NT2/D1 (cell line): ENCODE measurements around the gene SMOC2.

Experiments used
- DNase-seq: peaks from one replicate; pipeline ENCODE4 v3.0.0-alpha.2; 2011; ENCODE audit warnings: low read depth, low spot score
- H3K27me3 ChIP-seq: 2 replicates; pipeline ENCODE4 v1.6.0; 2011; ENCODE audit warnings: mild to moderate bottlenecking; ENCODE audit not compliant: insufficient read length, insufficient read depth
- H3K36me3 ChIP-seq: 2 replicates; pipeline ENCODE4 v1.6.1; 2011; ENCODE audit warnings: mild to moderate bottlenecking, low read length, mixed read lengths; ENCODE audit not compliant: insufficient read depth, insufficient read length
- H3K4me1 ChIP-seq: 2 replicates; pipeline ENCODE4 v1.5.1; 2011; ENCODE audit not compliant: insufficient read depth, insufficient read length
- H3K4me3 ChIP-seq: 2 replicates; pipeline ENCODE4 v1.5.1; 2011; ENCODE audit warnings: low read depth; ENCODE audit not compliant: insufficient read length
- H3K9ac ChIP-seq: 2 replicates; pipeline ENCODE4 v1.6.0; 2011; ENCODE audit warnings: low read depth; ENCODE audit not compliant: insufficient read length
- H3K9me3 ChIP-seq: 2 replicates; pipeline ENCODE4 v1.5.1; 2011; ENCODE audit warnings: mild to moderate bottlenecking, low read length; ENCODE audit not compliant: insufficient read depth
- SUZ12 ChIP-seq: IDR thresholded peaks from 2 replicates; pipeline ENCODE4 v1.6.1; 2011; ENCODE audit not compliant: insufficient read length, insufficient read depth; ENCODE audit errors: extremely low read depth
- YY1 ChIP-seq: IDR thresholded peaks from 2 replicates; pipeline ENCODE4 v1.6.1; 2011; ENCODE audit not compliant: insufficient read length, insufficient read depth
- ZNF274 ChIP-seq: IDR thresholded peaks from 2 replicates; pipeline ENCODE4 v1.6.1; 2011; ENCODE audit warnings: mild to moderate bottlenecking, low read depth, low read length

The SMOC2 gene

GRCh38 chr6:168545428-168545827, 104.4 kb downstream of the SMOC2 start:
- Histone ChIP-seq H3K4me3 (no peak overlapping the region), H3K4me1 (peaks cover 3% of the 10 kb centered on the region)
- TF ChIP-seq YY1 (no peak), SUZ12 (no peak), ZNF274 (no peak)

DNA sequence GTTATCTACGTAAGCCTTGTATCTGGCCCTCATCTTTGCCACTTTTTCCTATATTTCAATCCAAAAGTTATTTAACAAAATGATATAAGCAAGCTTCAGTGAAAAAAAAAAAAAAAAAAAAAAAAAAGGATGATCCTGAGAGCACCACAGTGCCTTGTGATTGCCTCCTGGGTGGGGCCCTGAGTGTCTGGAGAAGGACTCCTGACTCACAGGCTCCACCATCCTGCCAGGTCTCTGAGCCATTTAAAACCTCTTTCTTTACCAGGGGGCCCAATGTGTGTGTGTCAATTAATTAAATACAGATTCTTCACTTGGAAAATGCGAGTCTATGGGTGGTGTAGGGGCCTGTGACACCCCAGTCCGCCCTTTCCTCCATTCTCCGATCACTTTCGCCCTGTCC, 105.2 kb downstream of the SMOC2 start:
- no peak overlapping the region for H3K4me3 ChIP-seq
- no peak for DNase-seq

More at GRCh38 chr6:168545428-168545827, 104.4 kb downstream of the SMOC2 start:
- no peak for DNase-seq
- no peaks in the 10 kb centered on the region for H3K9me3 ChIP-seq
- no peaks in the 10 kb centered on the region for H3K36me3 ChIP-seq
- H3K27me3 ChIP-seq = no peaks in the 10 kb centered on the region
- no peak overlapping the region for H3K9ac ChIP-seq

DNA sequence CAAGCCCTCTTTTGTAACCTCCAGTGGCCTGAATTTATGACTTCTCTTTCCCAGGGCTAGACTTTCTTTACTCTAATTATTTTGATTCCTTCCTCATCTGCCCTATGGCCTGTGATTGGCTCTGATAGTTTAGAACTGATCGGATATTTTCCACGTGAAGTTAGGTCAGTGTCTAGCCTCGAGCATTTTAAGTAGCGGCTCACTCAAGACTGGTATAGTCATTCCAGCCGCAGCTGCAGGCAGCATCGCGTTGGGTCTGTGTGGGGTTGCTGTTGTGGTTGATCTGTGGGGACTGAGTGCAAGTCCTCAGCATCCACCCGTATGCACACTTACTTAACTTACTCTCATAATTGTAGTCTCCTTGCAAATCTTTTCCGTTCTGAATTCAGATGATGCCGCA, 105.7 kb downstream of the SMOC2 start:
- TF ChIP-seq SUZ12 (no peak), ZNF274 (no peak), YY1 (no peak)
- no peaks in the 10 kb centered on the region for H3K27me3 ChIP-seq

More for the DNA sequence above, 105.2 kb downstream of the SMOC2 start:
- no peaks in the 10 kb centered on the region for H3K36me3 ChIP-seq
- TF ChIP-seq SUZ12 (no peak), YY1 (no peak), ZNF274 (no peak)
- H3K27me3 ChIP-seq = no peaks in the 10 kb centered on the region
- no peak overlapping the region for H3K9ac ChIP-seq
- peaks cover 3% of the 10 kb centered on the region; the same call in 1 of the 2 replicates for H3K9me3 ChIP-seq
- H3K4me1 ChIP-seq = peaks cover 3% of the 10 kb centered on the region

DNA sequence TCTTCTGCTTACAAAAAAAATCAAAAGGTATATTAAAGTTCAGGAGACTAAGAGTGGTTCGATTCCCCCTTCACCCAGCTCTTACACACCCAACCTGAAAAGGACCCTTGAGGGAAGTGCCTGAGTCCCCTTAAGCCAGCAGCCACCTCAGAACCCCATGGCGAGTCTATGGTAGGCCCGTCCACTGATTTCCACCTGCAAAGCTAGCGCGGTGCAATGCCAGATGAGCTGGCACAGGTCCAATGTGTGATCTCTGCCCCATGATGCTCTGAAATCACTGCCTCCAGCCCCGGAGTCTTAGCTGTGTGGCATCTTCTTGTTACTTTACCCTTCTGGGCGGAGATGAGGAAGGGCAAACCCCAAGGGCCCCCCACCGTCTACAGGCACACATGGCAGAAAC, 109.3 kb downstream of the SMOC2 start:
- H3K9me3 ChIP-seq = peaks cover 4% of the 10 kb centered on the region; the same call in 1 of the 2 replicates
- H3K4me1 ChIP-seq = no peaks in the 10 kb centered on the region
- H3K9ac ChIP-seq = no peak overlapping the region
- TF ChIP-seq ZNF274 (no peak), YY1 (no peak), SUZ12 (no peak)
- H3K4me3 ChIP-seq = no peak overlapping the region
- no peaks in the 10 kb centered on the region for H3K36me3 ChIP-seq
- no peak for DNase-seq
- H3K27me3 ChIP-seq = no peaks in the 10 kb centered on the region

More for the DNA sequence above, 105.7 kb downstream of the SMOC2 start:
- peaks cover 4% of the 10 kb centered on the region; the same call in 1 of the 2 replicates for H3K9me3 ChIP-seq
- no peaks in the 10 kb centered on the region for H3K36me3 ChIP-seq
- H3K9ac ChIP-seq = no peak overlapping the region
- H3K4me3 ChIP-seq = no peak overlapping the region
- DNase-seq = no peak
- no peaks in the 10 kb centered on the region for H3K4me1 ChIP-seq

DNA sequence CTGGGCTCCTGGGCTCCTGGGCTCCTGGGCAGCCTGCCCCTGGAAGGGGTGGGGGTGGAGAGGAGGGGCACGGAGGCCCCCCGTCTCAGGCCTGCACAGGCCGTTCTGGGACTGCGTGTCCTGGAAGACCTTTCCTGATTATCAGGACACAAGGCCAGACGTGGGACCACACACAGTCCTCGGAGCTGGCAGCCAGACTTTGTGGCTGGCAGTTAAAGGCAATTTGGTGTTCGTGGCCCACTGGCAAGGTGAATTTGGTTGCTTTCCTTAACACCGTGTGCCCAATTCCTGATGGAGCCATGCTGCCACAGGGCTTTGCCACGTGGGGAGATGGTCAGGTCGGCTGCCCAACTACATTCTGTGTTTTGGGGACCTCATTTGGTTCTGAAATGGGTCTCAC, 113.5 kb downstream of the SMOC2 start:
- H3K4me3 ChIP-seq = no peak overlapping the region
- no peak for TF ChIP-seq SUZ12
- no peak for TF ChIP-seq YY1
- TF ChIP-seq ZNF274 = no peak
- DNase-seq = no peak
- H3K9me3 ChIP-seq = peaks cover 4% of the 10 kb centered on the region; the same call in 1 of the 2 replicates
- H3K36me3 ChIP-seq = no peaks in the 10 kb centered on the region
- H3K9ac ChIP-seq = no peak overlapping the region
- H3K4me1 ChIP-seq = no peaks in the 10 kb centered on the region
- no peaks in the 10 kb centered on the region for H3K27me3 ChIP-seq

- TF ChIP-seq ZNF274 = no peak
- no peak for TF ChIP-seq YY1
- TF ChIP-seq SUZ12 = no peak
- Histone ChIP-seq H3K9me3 (peaks cover 4% of the 10 kb centered on the region; the same call in 1 of the 2 replicates), H3K9ac (no peak overlapping the region)
These were observed 114.1 kb downstream of the SMOC2 start for GRCh38 chr6:168554898-168555617.

GRCh38 chr6:168555618-168556273, 114.8 kb downstream of the SMOC2 start:
- TF ChIP-seq SUZ12 (no peak), YY1 (no peak), ZNF274 (no peak)
- Histone ChIP-seq H3K27me3 (no peaks in the 10 kb centered on the region), H3K36me3 (no peaks in the 10 kb centered on the region), H3K9me3 (peaks cover 4% of the 10 kb centered on the region; the same call in 1 of the 2 replicates), H3K9ac (no peak overlapping the region), H3K4me1 (no peaks in the 10 kb centered on the region), H3K4me3 (no peak overlapping the region)
- DNase-seq = no peak

More at GRCh38 chr6:168554898-168555617, 114.1 kb downstream of the SMOC2 start:
- Histone ChIP-seq H3K4me1 (no peaks in the 10 kb centered on the region), H3K36me3 (no peaks in the 10 kb centered on the region), H3K27me3 (no peaks in the 10 kb centered on the region), H3K4me3 (no peak overlapping the region)
- no peak for DNase-seq
